A673 (cell line): ENCODE results near the gene B3GNT3. TPM values are rescaled to one million over a fixed set of nuclear protein-coding genes. Genes with fewer than 3 reads are reported as not detected.

Source experiments
- BruUV-seq: library from RNA; stranded (reverse); fragments of 400-500 nt; replicated peaks from 2 replicates; lab custom pipeline; 2021; lab: Mats Ljungman, UMichigan
- CTCF ChIA-PET: fragments of 300-600 bp; sonication (Branson Sonifier 250); formaldehyde crosslinking; loops from one replicate; lab custom pipeline; 2022; ENCODE audit warnings: antibody characterized with exemption; lab: Charles Lee
- POLR2A ChIA-PET: fragments of 300-600 bp; sonication (Branson Sonifier 250); formaldehyde crosslinking; loops from one replicate; lab custom pipeline; 2022; ENCODE audit warnings: antibody characterized with exemption; ENCODE audit not compliant: low non-redundant PET; lab: Charles Lee
- DNase-seq: peaks from one replicate; pipeline ENCODE4 v3.0.0-alpha.2; 2015; ENCODE audit warnings: low spot score
- H3K27ac ChIP-seq: fragments of 200-600 bp; sonication (generic); 2 replicates; pipeline ENCODE4 v1.5.1; 2016; ENCODE audit warnings: mixed run types, low read depth, mild to moderate bottlenecking, mixed read lengths, antibody characterized with exemption, low read length; ENCODE audit not compliant: poor library complexity, severe bottlenecking
- H3K27me3 ChIP-seq: fragments of 200-600 bp; sonication (generic); replicated peaks from 2 replicates; pipeline ENCODE4 v1.6.1; 2017; ENCODE audit warnings: mixed run types, low read depth, mild to moderate bottlenecking, mixed read lengths, antibody characterized with exemption, low read length; ENCODE audit not compliant: insufficient read depth, poor library complexity
- H3K36me3 ChIP-seq: fragments of 200-600 bp; sonication (generic); 2 replicates; pipeline ENCODE4 v1.6.1; 2016; ENCODE audit warnings: mixed run types, mild to moderate bottlenecking, mixed read lengths, antibody characterized with exemption, low read length; ENCODE audit not compliant: insufficient read depth, poor library complexity, severe bottlenecking
- H3K4me1 ChIP-seq: fragments of 200-600 bp; sonication (generic); 2 replicates; pipeline ENCODE4 v1.6.1; 2017; ENCODE audit warnings: mixed run types, mild to moderate bottlenecking, mixed read lengths, antibody characterized with exemption, low read length; ENCODE audit not compliant: insufficient read depth, poor library complexity, severe bottlenecking
- H3K4me3 ChIP-seq: fragments of 200-600 bp; sonication (generic); 2 replicates; pipeline ENCODE4 v1.5.1; 2016; ENCODE audit warnings: low read depth, mixed run types, mild to moderate bottlenecking, mixed read lengths, low read length; ENCODE audit not compliant: poor library complexity, severe bottlenecking
- H3K9me3 ChIP-seq: fragments of 200-600 bp; sonication (generic); 2 replicates; pipeline ENCODE4 v1.6.1; 2016; ENCODE audit warnings: mixed run types, low read depth, mild to moderate bottlenecking, mixed read lengths, antibody characterized with exemption, low read length; ENCODE audit not compliant: poor library complexity, severe bottlenecking
- EZH2 ChIP-seq: fragments of 200-600 bp; sonication (generic); IDR thresholded peaks from 2 replicates; pipeline ENCODE4 v1.6.1; 2017; ENCODE audit warnings: borderline replicate concordance, low read depth, mild to moderate bottlenecking, mixed read lengths, antibody characterized with exemption, low read length; ENCODE audit not compliant: poor library complexity, severe bottlenecking
- intact Hi-C: fragments of 100-400 bp; cut with micrococcal nuclease; formaldehyde crosslinking; loops from one replicate; pipeline ENCODE4 v1.10.0; 2022; ENCODE audit not compliant: unreplicated experiment
- total RNA-seq: library from RNA; stranded (reverse); gene quantifications from 2 replicates; pipeline ENCODE4 v1.2.3, GENCODE V29; 2021
- TF ChIP-seq, protein P1 (sequence below): fragments of 300-800, 200-600 bp; sonication (generic); conservative IDR thresholded peaks from 2 replicates; pipeline ENCODE4 v1.5.1; 2017; ENCODE audit warnings: low read depth, mild to moderate bottlenecking, antibody characterized with exemption, low read length, moderate library complexity, mixed read lengths

B3GNT3 gene
- total RNA-seq, 1 experiment from 2014 or later: not detected

DNA sequence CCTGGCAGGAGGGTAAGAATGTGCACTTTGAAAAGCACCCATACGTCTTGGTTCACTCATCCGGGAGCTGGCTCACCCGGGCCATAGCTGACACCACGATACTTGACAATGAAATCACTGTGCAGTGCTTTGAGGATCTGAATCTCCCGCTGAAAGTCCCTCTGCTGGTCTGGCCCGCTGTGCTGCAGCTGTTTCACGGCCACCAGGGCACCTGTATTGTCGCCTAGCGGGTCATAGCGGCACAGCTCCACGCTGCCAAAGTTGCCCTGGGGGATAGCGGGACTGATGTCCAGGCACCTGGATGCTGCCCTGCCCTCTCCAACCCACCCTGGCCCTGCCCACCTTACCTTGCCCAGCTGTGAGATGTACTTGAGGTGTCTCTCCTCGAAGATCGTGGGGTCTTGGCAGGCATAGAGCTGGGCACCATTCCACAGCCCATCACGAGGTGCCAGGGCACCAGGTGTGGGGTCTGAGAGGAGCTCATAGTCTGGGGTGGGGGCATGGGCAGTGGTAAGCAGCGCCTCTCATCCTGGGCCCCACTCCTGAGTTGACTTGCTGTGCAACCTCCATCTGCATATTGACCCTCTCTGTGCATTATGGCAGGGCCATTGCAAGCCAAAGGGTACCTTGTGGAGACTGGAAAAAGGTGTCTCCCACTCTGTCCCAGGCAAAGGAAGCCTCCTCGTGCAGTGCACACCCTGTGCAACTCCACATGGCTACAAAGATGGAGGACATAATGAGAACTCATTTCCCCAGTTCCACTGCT lies 37.7 kb downstream of the B3GNT3 start:
- H3K36me3 ChIP-seq: no peaks in the 10 kb centered on the region
- ChIA-PET CTCF (no interaction called here), POLR2A (no interaction called here)
- no peak overlapping the region for H3K27ac ChIP-seq
- no peak overlapping the region for H3K4me3 ChIP-seq
- BruUV-seq: no TSS peak
- intact Hi-C loops: no loop called here
- no peaks in the 10 kb centered on the region for H3K9me3 ChIP-seq
- H3K4me1 ChIP-seq: no peaks in the 10 kb centered on the region
- TF ChIP-seq, protein P1, sequence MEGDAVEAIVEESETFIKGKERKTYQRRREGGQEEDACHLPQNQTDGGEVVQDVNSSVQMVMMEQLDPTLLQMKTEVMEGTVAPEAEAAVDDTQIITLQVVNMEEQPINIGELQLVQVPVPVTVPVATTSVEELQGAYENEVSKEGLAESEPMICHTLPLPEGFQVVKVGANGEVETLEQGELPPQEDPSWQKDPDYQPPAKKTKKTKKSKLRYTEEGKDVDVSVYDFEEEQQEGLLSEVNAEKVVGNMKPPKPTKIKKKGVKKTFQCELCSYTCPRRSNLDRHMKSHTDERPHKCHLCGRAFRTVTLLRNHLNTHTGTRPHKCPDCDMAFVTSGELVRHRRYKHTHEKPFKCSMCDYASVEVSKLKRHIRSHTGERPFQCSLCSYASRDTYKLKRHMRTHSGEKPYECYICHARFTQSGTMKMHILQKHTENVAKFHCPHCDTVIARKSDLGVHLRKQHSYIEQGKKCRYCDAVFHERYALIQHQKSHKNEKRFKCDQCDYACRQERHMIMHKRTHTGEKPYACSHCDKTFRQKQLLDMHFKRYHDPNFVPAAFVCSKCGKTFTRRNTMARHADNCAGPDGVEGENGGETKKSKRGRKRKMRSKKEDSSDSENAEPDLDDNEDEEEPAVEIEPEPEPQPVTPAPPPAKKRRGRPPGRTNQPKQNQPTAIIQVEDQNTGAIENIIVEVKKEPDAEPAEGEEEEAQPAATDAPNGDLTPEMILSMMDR: no peak
- TF ChIP-seq EZH2: no peak
- DNase-seq: no peak
- H3K27me3 ChIP-seq: no peaks in the 10 kb centered on the region

DNA sequence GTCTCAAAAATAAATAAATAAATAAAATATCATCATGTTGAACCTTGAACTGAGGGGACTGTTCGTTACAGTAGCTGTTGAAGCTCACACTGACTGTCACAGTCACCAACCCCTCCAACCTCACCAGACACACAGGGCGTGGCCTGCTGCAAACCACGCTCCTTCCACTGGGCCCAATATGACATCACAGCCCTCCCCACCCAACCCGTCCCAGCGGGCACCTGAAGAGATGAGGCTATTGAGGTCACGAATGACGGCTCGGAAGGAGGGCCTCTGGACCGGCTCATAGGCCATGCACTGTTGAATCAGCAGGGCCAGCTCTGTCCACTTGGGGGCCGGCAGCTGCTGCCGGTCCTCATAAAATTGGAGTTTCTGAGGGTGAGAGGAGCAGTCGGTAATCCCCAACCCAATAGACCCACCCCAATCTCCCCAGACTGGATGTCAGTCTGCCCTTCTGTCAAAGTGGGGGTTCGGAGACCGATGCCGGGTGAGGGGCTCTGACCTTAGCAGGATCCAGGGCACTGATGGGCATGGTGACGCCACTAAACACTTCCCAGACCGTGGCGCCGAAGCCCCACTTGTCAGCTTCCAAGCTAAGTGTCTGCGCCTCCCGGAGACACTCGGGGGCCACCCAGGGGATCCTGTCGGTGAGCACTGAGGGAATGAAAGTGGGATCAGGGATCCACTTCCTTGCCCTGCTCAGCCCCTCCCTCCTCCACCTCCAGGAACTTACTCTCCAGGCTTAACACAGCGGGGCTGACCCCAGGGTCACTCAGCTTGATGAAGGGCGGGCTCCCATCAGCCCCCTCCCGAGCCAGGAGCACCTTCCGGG lies 39.6 kb downstream of the B3GNT3 start:
- BruUV-seq: no TSS peak
- Histone ChIP-seq H3K4me1 (no peaks in the 10 kb centered on the region), H3K27me3 (no peaks in the 10 kb centered on the region), H3K4me3 (no peak overlapping the region), H3K36me3 (no peaks in the 10 kb centered on the region), H3K27ac (no peak overlapping the region), H3K9me3 (no peaks in the 10 kb centered on the region)
- intact Hi-C loops: no loop called here
- TF ChIP-seq EZH2: no peak
- TF ChIP-seq, protein P1: no peak
- POLR2A ChIA-PET: interaction anchor here (0.7 kb wide), 1 partner anchor 1654 kb away, joined by 3 read pairs; no protein-coding TSS in a partner anchor
- CTCF ChIA-PET: no interaction called here
- no peak for DNase-seq

DNA sequence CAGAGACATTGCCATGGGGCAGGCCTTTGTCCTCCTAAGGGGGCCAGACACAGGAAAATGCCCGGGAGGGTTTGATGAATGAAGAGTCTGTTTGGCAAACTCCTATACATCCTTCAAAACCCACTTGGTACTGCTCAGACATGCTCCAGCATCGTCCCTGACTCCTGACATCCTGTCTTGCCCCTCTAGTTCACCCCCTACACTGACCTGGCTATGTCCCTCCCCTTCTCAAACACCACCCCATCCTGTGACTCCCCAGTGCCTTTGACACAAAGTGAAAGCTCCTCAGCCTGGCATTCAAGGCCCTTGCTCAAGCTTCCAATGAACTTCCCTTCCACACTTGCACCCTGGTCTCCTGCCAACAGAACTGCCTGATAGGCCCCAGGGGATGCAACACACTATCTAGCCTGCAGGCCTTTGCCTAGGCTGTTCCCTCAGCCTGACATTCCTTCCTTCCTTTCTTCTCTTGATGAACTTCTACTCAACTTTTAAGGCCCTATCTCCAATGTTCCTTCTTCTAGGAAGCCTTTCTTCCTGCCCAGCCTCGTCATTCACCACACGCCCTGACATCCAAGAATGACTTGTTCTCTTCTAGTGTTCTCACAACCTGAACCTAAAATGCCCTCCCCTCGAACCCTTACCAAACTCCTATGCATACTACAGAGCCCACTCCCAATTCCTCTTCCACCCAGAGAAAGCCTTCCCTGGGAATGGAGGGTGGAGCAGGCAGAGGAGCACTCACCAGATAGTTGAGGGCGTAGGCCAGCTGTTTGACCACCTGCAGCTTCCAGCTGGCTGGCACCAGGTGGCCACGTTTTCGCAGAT lies 40.5 kb downstream of the B3GNT3 start:
- DNase-seq: no peak
- POLR2A ChIA-PET: no interaction called here
- no peaks in the 10 kb centered on the region for H3K4me1 ChIP-seq
- no TSS peak for BruUV-seq
- CTCF ChIA-PET: no interaction called here
- no peak overlapping the region for H3K4me3 ChIP-seq
- TF ChIP-seq, protein P1: no peak
- TF ChIP-seq EZH2: no peak
- H3K27ac ChIP-seq: no peak overlapping the region
- no peaks in the 10 kb centered on the region for H3K9me3 ChIP-seq
- H3K27me3 ChIP-seq: no peaks in the 10 kb centered on the region
- intact Hi-C loops: no loop called here
- no peaks in the 10 kb centered on the region for H3K36me3 ChIP-seq
